CD4-positive, alpha-beta T cell treated with Interleukin-21 for 1 hour (primary cell): Measurements from ENCODE around the gene LRRC36.
"Not testable (repeated sequence)": the region's sequence is repeated elsewhere in the genome, so short reads cannot be mapped to it uniquely, and the experiment has no call there.

Experiments
- DNase-seq: peaks from one replicate; pipeline ENCODE4 v3.0.0-alpha.2; 2020

LRRC36 gene

GRCh38 chr16:67345401-67345800, 18.8 kb downstream of the LRRC36 start:
- no peak for DNase-seq

- no peak for DNase-seq
Observed at GRCh38 chr16:67346341-67346740, 19.7 kb downstream of the LRRC36 start.

GRCh38 chr16:67349172-67349571, 22.6 kb downstream of the LRRC36 start:
- peak; percentile 43 for DNase-seq

- no peak for DNase-seq
Observed at GRCh38 chr16:67350324-67350723, 23.7 kb downstream of the LRRC36 start.

- DNase-seq: not testable (repeated sequence)
Observed at GRCh38 chr16:67352463-67352862, 25.8 kb downstream of the LRRC36 start.

GRCh38 chr16:67356396-67356795, 29.8 kb downstream of the LRRC36 start:
- DNase-seq: no peak

GRCh38 chr16:67357561-67357960, 30.9 kb downstream of the LRRC36 start:
- DNase-seq: no peak

- not testable (repeated sequence) for DNase-seq
Observed at GRCh38 chr16:67359540-67360269, 33.1 kb downstream of the LRRC36 start.

- no peak for DNase-seq
Observed at GRCh38 chr16:67361038-67361437, 34.4 kb downstream of the LRRC36 start.

GRCh38 chr16:67364600-67365235, 38.1 kb downstream of the LRRC36 start:
- DNase-seq: no peak

GRCh38 chr16:67370661-67371060, 44.0 kb downstream of the LRRC36 start:
- no peak for DNase-seq

- DNase-seq: peak; percentile 6
Observed at GRCh38 chr16:67372664-67373063, 46.0 kb downstream of the LRRC36 start.

GRCh38 chr16:67376012-67376411, 49.4 kb downstream of the LRRC36 start:
- not testable (repeated sequence) for DNase-seq

GRCh38 chr16:67378642-67379041, 52.0 kb downstream of the LRRC36 start:
- DNase-seq: no peak

GRCh38 chr16:67383284-67383683, 56.7 kb downstream of the LRRC36 start:
- DNase-seq: no peak

- no peak for DNase-seq
Observed at GRCh38 chr16:67384778-67385510, 58.3 kb downstream of the LRRC36 start.

- no peak for DNase-seq
Observed at GRCh38 chr16:67386861-67387455, 60.3 kb downstream of the LRRC36 start.

GRCh38 chr16:67387479-67388079, 61.0 kb downstream of the LRRC36 start:
- DNase-seq: no peak

GRCh38 chr16:67388191-67388590, 61.6 kb downstream of the LRRC36 start:
- DNase-seq: no peak

- no peak for DNase-seq
Observed at GRCh38 chr16:67388591-67388990, 62.0 kb downstream of the LRRC36 start.

- DNase-seq: peak; percentile 13
Observed at GRCh38 chr16:67389911-67390815, 63.5 kb downstream of the LRRC36 start.
